Neural progenitor cell (in vitro differentiated cells): ENCODE data around the gene ABTB2. TPM values are rescaled to one million over a fixed set of nuclear protein-coding genes. Genes with fewer than 3 reads are reported as not detected.

ENCODE experiments used
- DNase-seq: peaks from one replicate; pipeline ENCODE4 v3.0.0-alpha.2; 2016; ENCODE audit warnings: low spot score
- H2AFZ ChIP-seq: fragments of 200-600 bp; sonication (generic); replicated peaks from 2 replicates; pipeline ENCODE4 v1.6.1; 2016; ENCODE audit warnings: antibody characterized with exemption
- H3F3A ChIP-seq: fragments of 200-600 bp; sonication (generic); 2 replicates; pipeline ENCODE4 v1.6.1; 2016; ENCODE audit warnings: antibody characterized with exemption, low read depth
- H3K27ac ChIP-seq: fragments of 200-600 bp; sonication (generic); 2 replicates; pipeline ENCODE4 v1.5.1; 2016; ENCODE audit warnings: mild to moderate bottlenecking
- H3K27me3 ChIP-seq: fragments of 200-600 bp; sonication (generic); 2 replicates; pipeline ENCODE4 v1.6.1; 2016; ENCODE audit warnings: mild to moderate bottlenecking, moderate library complexity
- H3K36me3 ChIP-seq: fragments of 200-600 bp; sonication (generic); 2 replicates; pipeline ENCODE4 v1.5.1; 2016
- H3K4me1 ChIP-seq: fragments of 200-600 bp; sonication (generic); 2 replicates; pipeline ENCODE4 v1.6.1; 2016; ENCODE audit warnings: mixed run types
- H3K4me2 ChIP-seq: fragments of 200-600 bp; sonication (generic); 2 replicates; pipeline ENCODE4 v1.6.1; 2016
- H3K4me3 ChIP-seq: fragments of 200-600 bp; sonication (generic); 2 replicates; pipeline ENCODE4 v1.5.1; 2016
- H3K79me2 ChIP-seq: fragments of 200-600 bp; sonication (generic); 2 replicates; pipeline ENCODE4 v1.6.1; 2016; ENCODE audit warnings: low read depth
- H3K9ac ChIP-seq: fragments of 200-600 bp; sonication (generic); 2 replicates; pipeline ENCODE4 v1.6.1; 2016
- H3K9me3 ChIP-seq: fragments of 200-600 bp; sonication (generic); 2 replicates; pipeline ENCODE4 v1.5.1; 2016; ENCODE audit warnings: low read depth
- H4K20me1 ChIP-seq: fragments of 200-600 bp; sonication (generic); 2 replicates; pipeline ENCODE4 v1.6.1; 2016; ENCODE audit warnings: low read depth
- H3K27ac Mint-ChIP-seq: 3 replicates; pipeline ENCODE4 v1.8.0; 2021; ENCODE audit warnings: mixed read lengths
- H3K27me3 Mint-ChIP-seq: 2 replicates; pipeline ENCODE4 v1.8.0; 2022; ENCODE audit warnings: low read depth, mild to moderate bottlenecking, inconsistent platforms, moderate library complexity, mixed read lengths; ENCODE audit not compliant: insufficient read depth
- H3K36me3 Mint-ChIP-seq: 3 replicates; pipeline ENCODE4 v1.8.0; 2021; ENCODE audit warnings: mixed read lengths
- H3K4me1 Mint-ChIP-seq: 3 replicates; pipeline ENCODE4 v1.8.0; 2021; ENCODE audit warnings: mixed read lengths
- H3K4me3 Mint-ChIP-seq: 3 replicates; pipeline ENCODE4 v1.8.0; 2021; ENCODE audit warnings: mild to moderate bottlenecking, moderate library complexity, mixed read lengths
- H3K9me3 Mint-ChIP-seq: 3 replicates; pipeline ENCODE4 v1.8.0; 2020; ENCODE audit warnings: mixed read lengths
- EZH2 ChIP-seq: fragments of 200-600 bp; sonication (generic); IDR thresholded peaks from 2 replicates; pipeline ENCODE4 v1.6.1; 2017; ENCODE audit warnings: antibody characterized with exemption, mild to moderate bottlenecking, moderate library complexity
- EZH2phosphoT487 ChIP-seq: fragments of 200-600 bp; sonication (generic); IDR thresholded peaks from 2 replicates; pipeline ENCODE4 v1.6.1; 2017; ENCODE audit warnings: antibody characterized with exemption
- total RNA-seq: library from RNA; depleted of rRNA; stranded (reverse); fragments of >200 nt; gene quantifications from 2 replicates; pipeline ENCODE4 v1.2.3, GENCODE V29; 2015; ENCODE audit warnings: low replicate concordance
- TF ChIP-seq, protein P1 (sequence below): fragments of 200-600 bp; sonication (generic); IDR thresholded peaks from 2 replicates; pipeline ENCODE4 v1.5.1; 2017; ENCODE audit warnings: antibody characterized with exemption, mild to moderate bottlenecking

Gene ABTB2
- total RNA-seq, 1 donor from 2014 or later = 0.37 TPM

- Histone ChIP-seq H3K9me3 (no peaks in the 10 kb centered on the region), H3K4me3 (peak overlapping the region; percentile 61), H3K9ac (no peak overlapping the region), H3K4me1 (peaks cover 7% of the 10 kb centered on the region), H3K27me3 (peaks cover 78% of the 10 kb centered on the region), H3K4me2 (peak overlapping the region; percentile 86), H3F3A (peaks cover 19% of the 10 kb centered on the region), H3K79me2 (no peaks in the 10 kb centered on the region), H3K27ac (no peak overlapping the region), H2AFZ (peak overlapping the region; percentile 26), H3K36me3 (no peaks in the 10 kb centered on the region), H4K20me1 (peaks cover 22% of the 10 kb centered on the region)
- Mint-ChIP-seq H3K27me3 (peaks cover 11% of the 10 kb centered on the region), H3K9me3 (no peaks in the 10 kb centered on the region), H3K4me1 (peaks cover 25% of the 10 kb centered on the region), H3K4me3 (peak overlapping the region; percentile 82), H3K27ac (no peak overlapping the region), H3K36me3 (no peaks in the 10 kb centered on the region)
- peak; percentile 58 for DNase-seq
- no peak for TF ChIP-seq EZH2phosphoT487
- no peak for TF ChIP-seq EZH2
- TF ChIP-seq, protein P1, sequence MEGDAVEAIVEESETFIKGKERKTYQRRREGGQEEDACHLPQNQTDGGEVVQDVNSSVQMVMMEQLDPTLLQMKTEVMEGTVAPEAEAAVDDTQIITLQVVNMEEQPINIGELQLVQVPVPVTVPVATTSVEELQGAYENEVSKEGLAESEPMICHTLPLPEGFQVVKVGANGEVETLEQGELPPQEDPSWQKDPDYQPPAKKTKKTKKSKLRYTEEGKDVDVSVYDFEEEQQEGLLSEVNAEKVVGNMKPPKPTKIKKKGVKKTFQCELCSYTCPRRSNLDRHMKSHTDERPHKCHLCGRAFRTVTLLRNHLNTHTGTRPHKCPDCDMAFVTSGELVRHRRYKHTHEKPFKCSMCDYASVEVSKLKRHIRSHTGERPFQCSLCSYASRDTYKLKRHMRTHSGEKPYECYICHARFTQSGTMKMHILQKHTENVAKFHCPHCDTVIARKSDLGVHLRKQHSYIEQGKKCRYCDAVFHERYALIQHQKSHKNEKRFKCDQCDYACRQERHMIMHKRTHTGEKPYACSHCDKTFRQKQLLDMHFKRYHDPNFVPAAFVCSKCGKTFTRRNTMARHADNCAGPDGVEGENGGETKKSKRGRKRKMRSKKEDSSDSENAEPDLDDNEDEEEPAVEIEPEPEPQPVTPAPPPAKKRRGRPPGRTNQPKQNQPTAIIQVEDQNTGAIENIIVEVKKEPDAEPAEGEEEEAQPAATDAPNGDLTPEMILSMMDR = no peak
Observed at GRCh38 chr11:34356576-34356912, 1.3 kb downstream of the ABTB2 start.

GRCh38 chr11:34356130-34356529, 1.7 kb downstream of the ABTB2 start:
- Mint-ChIP-seq H3K36me3 (no peaks in the 10 kb centered on the region), H3K27me3 (peaks cover 11% of the 10 kb centered on the region), H3K4me1 (peaks cover 25% of the 10 kb centered on the region), H3K27ac (no peak overlapping the region), H3K4me3 (peak overlapping the region; percentile 82), H3K9me3 (no peaks in the 10 kb centered on the region)
- Histone ChIP-seq H3K27ac (no peak overlapping the region), H3K79me2 (no peaks in the 10 kb centered on the region), H3K4me1 (peaks cover 7% of the 10 kb centered on the region), H2AFZ (no peak overlapping the region), H3K36me3 (no peaks in the 10 kb centered on the region), H3K9ac (no peak overlapping the region), H3K9me3 (no peaks in the 10 kb centered on the region), H3K27me3 (peaks cover 74% of the 10 kb centered on the region), H3F3A (peaks cover 19% of the 10 kb centered on the region), H3K4me2 (peak overlapping the region; percentile 86), H4K20me1 (peaks cover 22% of the 10 kb centered on the region), H3K4me3 (peak overlapping the region; percentile 61)
- TF ChIP-seq EZH2 = no peak
- TF ChIP-seq, protein P1 = peak; percentile 37
- peak; percentile 44 for DNase-seq

DNA sequence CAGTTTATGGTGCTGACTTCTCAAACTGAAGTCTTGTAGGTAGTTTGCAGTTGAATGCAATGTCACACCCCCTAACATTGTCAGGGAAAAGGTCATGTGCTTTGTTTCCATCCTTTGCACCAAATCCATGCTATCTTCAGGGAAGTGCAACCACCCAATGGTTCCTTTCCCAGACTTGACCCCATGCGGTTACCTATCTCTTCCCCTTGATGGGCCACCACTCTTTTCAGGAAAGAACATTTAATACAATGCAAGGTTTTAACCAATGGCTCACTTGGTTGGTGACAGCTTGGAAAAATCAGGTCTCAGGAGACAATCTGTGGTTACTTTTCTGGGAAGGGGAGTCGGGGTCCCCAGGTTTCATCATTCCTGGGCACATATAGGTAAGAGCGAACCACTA, 2.1 kb downstream of the ABTB2 start:
- Histone ChIP-seq H3K27me3 (peaks cover 70% of the 10 kb centered on the region), H4K20me1 (peaks cover 22% of the 10 kb centered on the region), H3K27ac (no peak overlapping the region), H3K9ac (no peak overlapping the region), H3F3A (peaks cover 19% of the 10 kb centered on the region), H3K79me2 (no peaks in the 10 kb centered on the region), H3K4me1 (peaks cover 7% of the 10 kb centered on the region), H3K36me3 (no peaks in the 10 kb centered on the region), H2AFZ (no peak overlapping the region), H3K4me2 (no peak overlapping the region), H3K9me3 (no peaks in the 10 kb centered on the region), H3K4me3 (no peak overlapping the region)
- peaks cover 11% of the 10 kb centered on the region for H3K27me3 Mint-ChIP-seq
- DNase-seq = no peak
- no peaks in the 10 kb centered on the region for H3K36me3 Mint-ChIP-seq
- H3K9me3 Mint-ChIP-seq = no peaks in the 10 kb centered on the region
- H3K4me3 Mint-ChIP-seq = peak overlapping the region; percentile 82
- no peak for TF ChIP-seq EZH2
- TF ChIP-seq, protein P1 = no peak
- no peak for TF ChIP-seq EZH2phosphoT487
- H3K27ac Mint-ChIP-seq = no peak overlapping the region
- H3K4me1 Mint-ChIP-seq = peaks cover 25% of the 10 kb centered on the region

GRCh38 chr11:34354782-34355181, 3.0 kb downstream of the ABTB2 start:
- peaks cover 19% of the 10 kb centered on the region for H3F3A ChIP-seq
- H2AFZ ChIP-seq = no peak overlapping the region
- no peak for DNase-seq
- TF ChIP-seq, protein P1 = no peak
- TF ChIP-seq EZH2 = no peak
- no peak for TF ChIP-seq EZH2phosphoT487
- no peak overlapping the region for H3K9ac ChIP-seq
- no peak overlapping the region for H3K4me3 ChIP-seq
- peaks cover 25% of the 10 kb centered on the region for H3K4me1 Mint-ChIP-seq
- H4K20me1 ChIP-seq = peaks cover 22% of the 10 kb centered on the region
- no peaks in the 10 kb centered on the region for H3K9me3 ChIP-seq
- H3K27me3 ChIP-seq = peaks cover 62% of the 10 kb centered on the region
- no peak overlapping the region for H3K27ac Mint-ChIP-seq
- H3K36me3 Mint-ChIP-seq = no peaks in the 10 kb centered on the region
- peaks cover 7% of the 10 kb centered on the region for H3K4me1 ChIP-seq
- H3K4me3 Mint-ChIP-seq = peak overlapping the region; percentile 19
- no peaks in the 10 kb centered on the region for H3K36me3 ChIP-seq
- H3K27me3 Mint-ChIP-seq = peaks cover 11% of the 10 kb centered on the region
- H3K27ac ChIP-seq = no peak overlapping the region
- no peaks in the 10 kb centered on the region for H3K79me2 ChIP-seq
- H3K4me2 ChIP-seq = no peak overlapping the region
- no peaks in the 10 kb centered on the region for H3K9me3 Mint-ChIP-seq
